H9 (cell line): ENCODE data around the gene ADGRL2. TPM values are rescaled to one million over a fixed set of nuclear protein-coding genes. Genes with fewer than 3 reads are reported as not detected.
A peak's percentile ranks its signal among the peaks of the same experiment; 100 is the strongest.

Experiments
- DNase-seq: peaks from one replicate; pipeline ENCODE4 v3.0.0-alpha.2; 2017
- H2AFZ ChIP-seq: one replicate; pipeline ENCODE4 v1.6.1; 2013; ENCODE audit warnings: mild to moderate bottlenecking, low read length, control low read depth, moderate library complexity
- H2AK5ac ChIP-seq: 2 replicates; pipeline ENCODE4 v1.6.1; 2013; ENCODE audit warnings: low read length, control low read depth, mixed read lengths; ENCODE audit not compliant: insufficient read length
- H2BK120ac ChIP-seq: one replicate; pipeline ENCODE4 v1.6.1; 2013; ENCODE audit warnings: low read depth, mild to moderate bottlenecking, low read length, control low read depth, inconsistent platforms; ENCODE audit not compliant: poor library complexity, severe bottlenecking
- H2BK12ac ChIP-seq: 2 replicates; pipeline ENCODE4 v1.6.1; 2013; ENCODE audit warnings: low read length, control low read depth, mixed read lengths, low read depth; ENCODE audit not compliant: insufficient read length
- H2BK15ac ChIP-seq: 2 replicates; pipeline ENCODE4 v1.6.1; 2013; ENCODE audit warnings: low read depth, low read length, control low read depth
- H2BK20ac ChIP-seq: one replicate; pipeline ENCODE4 v1.6.1; 2013; ENCODE audit warnings: low read depth, mild to moderate bottlenecking, low read length, control low read depth, inconsistent platforms; ENCODE audit not compliant: poor library complexity, severe bottlenecking
- H2BK5ac ChIP-seq: 2 replicates; pipeline ENCODE4 v1.6.1; 2013; ENCODE audit warnings: low read length, control low read depth, mixed read lengths; ENCODE audit not compliant: insufficient read length
- H3K14ac ChIP-seq: 2 replicates; pipeline ENCODE4 v1.6.1; 2013; ENCODE audit warnings: low read length, control low read depth; ENCODE audit not compliant: insufficient read depth
- H3K18ac ChIP-seq: 2 replicates; pipeline ENCODE4 v1.6.1; 2013; ENCODE audit warnings: low read depth, mild to moderate bottlenecking, mixed read lengths, low read length, control low read depth; ENCODE audit not compliant: insufficient read length
- H3K23ac ChIP-seq: 2 replicates; pipeline ENCODE4 v1.6.1; 2013; ENCODE audit warnings: low read length, control low read depth, mixed read lengths, low read depth; ENCODE audit not compliant: insufficient read length
- H3K23me2 ChIP-seq: 2 replicates; pipeline ENCODE4 v1.6.1; 2013; ENCODE audit warnings: low read depth, mild to moderate bottlenecking, mixed read lengths, low read length, control low read depth; ENCODE audit not compliant: insufficient read length, poor library complexity, severe bottlenecking
- H3K27ac ChIP-seq: 2 replicates; pipeline ENCODE4 v1.5.1; 2013; ENCODE audit warnings: low read length, control low read depth, mixed read lengths, low read depth; ENCODE audit not compliant: insufficient read length
- H3K27me3 ChIP-seq: 2 replicates; pipeline ENCODE4 v1.6.1; 2013; ENCODE audit warnings: low read length, control low read depth, inconsistent platforms; ENCODE audit not compliant: insufficient read depth
- H3K4ac ChIP-seq: 2 replicates; pipeline ENCODE4 v1.6.1; 2013; ENCODE audit warnings: low read depth, mild to moderate bottlenecking, control low read depth, inconsistent platforms, low read length, moderate library complexity
- H3K4me1 ChIP-seq: 2 replicates; pipeline ENCODE4 v1.6.1; 2013; ENCODE audit warnings: low read length, control low read depth, inconsistent platforms; ENCODE audit not compliant: insufficient read depth
- H3K4me2 ChIP-seq: 2 replicates; pipeline ENCODE4 v1.6.1; 2013; ENCODE audit warnings: low read length, control low read depth, mixed read lengths; ENCODE audit not compliant: insufficient read length, insufficient read depth
- H3K56ac ChIP-seq: 2 replicates; pipeline ENCODE4 v1.6.1; 2013; ENCODE audit warnings: low read depth, mild to moderate bottlenecking, mixed read lengths, low read length, control low read depth; ENCODE audit not compliant: insufficient read length
- H3K79me1 ChIP-seq: 2 replicates; pipeline ENCODE4 v1.6.1; 2013; ENCODE audit warnings: low read depth, mild to moderate bottlenecking, moderate library complexity, low read length, control low read depth, inconsistent platforms; ENCODE audit not compliant: insufficient read depth, poor library complexity, severe bottlenecking
- H3K79me2 ChIP-seq: 2 replicates; pipeline ENCODE4 v1.6.1; 2013; ENCODE audit warnings: low read length, control low read depth, inconsistent platforms; ENCODE audit not compliant: insufficient read depth
- H3K9ac ChIP-seq: 2 replicates; pipeline ENCODE4 v1.6.1; 2013; ENCODE audit warnings: low read length, control low read depth, mixed read lengths; ENCODE audit not compliant: insufficient read length; ENCODE audit errors: extremely low read depth
- H3K9me3 ChIP-seq: one replicate; pipeline ENCODE4 v1.6.1; 2013; ENCODE audit warnings: low read depth, low read length, inconsistent platforms; ENCODE audit not compliant: control insufficient read depth
- H3T11ph ChIP-seq: one replicate; pipeline ENCODE4 v1.6.1; 2013; ENCODE audit warnings: mild to moderate bottlenecking, low read length, control low read depth, inconsistent platforms
- H4K20me1 ChIP-seq: one replicate; pipeline ENCODE4 v1.6.1; 2013; ENCODE audit not compliant: control insufficient read depth, insufficient read length, insufficient read depth
- H4K5ac ChIP-seq: 2 replicates; pipeline ENCODE4 v1.6.1; 2013; ENCODE audit warnings: low read depth, mild to moderate bottlenecking, mixed read lengths, low read length, control low read depth; ENCODE audit not compliant: insufficient read length
- H4K8ac ChIP-seq: replicated peaks from 2 replicates; pipeline ENCODE4 v1.6.1; 2013; ENCODE audit warnings: low read length, control low read depth, mixed read lengths, low read depth; ENCODE audit not compliant: insufficient read length
- H4K91ac ChIP-seq: 2 replicates; pipeline ENCODE4 v1.6.1; 2013; ENCODE audit warnings: low read depth, mild to moderate bottlenecking, moderate library complexity, mixed read lengths, low read length, control low read depth; ENCODE audit not compliant: insufficient read length
- H3K27ac Mint-ChIP-seq, 3 experiments: 2 replicates in 2 of 3; 3 replicates in 1 of 3; pipeline ENCODE4 v1.8.0; 2020 to 2021; ENCODE audit warnings: mixed read lengths in 3 of 3, mild to moderate bottlenecking in 1 of 3, moderate library complexity in 1 of 3
- H3K27me3 Mint-ChIP-seq: 2 replicates; pipeline ENCODE4 v1.8.0; 2021; ENCODE audit warnings: low read depth, mild to moderate bottlenecking, moderate library complexity, mixed read lengths
- H3K36me3 Mint-ChIP-seq, 3 experiments: 2 replicates in 2 of 3; 3 replicates in 1 of 3; pipeline ENCODE4 v1.8.0; 2020 to 2021; ENCODE audit warnings: low read depth in 3 of 3, mixed read lengths in 3 of 3; ENCODE audit not compliant: insufficient read depth in 1 of 3
- H3K4me1 Mint-ChIP-seq, 2 experiments: 2 replicates each; pipeline ENCODE4 v1.8.0; 2020; ENCODE audit warnings: mixed read lengths in 2 of 2
- H3K4me3 Mint-ChIP-seq, 2 experiments: 2 replicates in 1 of 2; 3 replicates in 1 of 2; pipeline ENCODE4 v1.8.0; 2020 to 2021; ENCODE audit warnings: mild to moderate bottlenecking in 2 of 2, mixed read lengths in 2 of 2, moderate library complexity in 1 of 2
- H3K9me3 Mint-ChIP-seq, 2 experiments: 2 replicates in 1 of 2; 3 replicates in 1 of 2; pipeline ENCODE4 v1.8.0; 2020; ENCODE audit warnings: mild to moderate bottlenecking in 2 of 2, mixed read lengths in 2 of 2, moderate library complexity in 1 of 2
- WGBS: extraction: QIAGEN DNeasy Blood & Tissue Kit; methylation state at CpG from one replicate; pipeline ENCODE4 v1.1.7; 2013; ENCODE audit warnings: missing lambda C conversion rate, low lambda C conversion rate, mixed read lengths; ENCODE audit not compliant: insufficient read length; ENCODE audit errors: extremely low coverage; 5-methylcytosine and 5-hydroxymethylcytosine counted together
- total RNA-seq: library from RNA; stranded (reverse); gene quantifications from 2 replicates; pipeline ENCODE4 v1.2.1, GENCODE V29; 2021
- TF ChIP-seq, protein P1 (sequence below): fragments of 200-600 bp; sonication (generic); conservative IDR thresholded peaks from 3 replicates; pipeline ENCODE4 v1.8.0; 2021; ENCODE audit warnings: antibody characterized with exemption, mild to moderate bottlenecking

Gene ADGRL2
- total RNA-seq, 1 experiment from 2014 or later = 119 TPM

DNA sequence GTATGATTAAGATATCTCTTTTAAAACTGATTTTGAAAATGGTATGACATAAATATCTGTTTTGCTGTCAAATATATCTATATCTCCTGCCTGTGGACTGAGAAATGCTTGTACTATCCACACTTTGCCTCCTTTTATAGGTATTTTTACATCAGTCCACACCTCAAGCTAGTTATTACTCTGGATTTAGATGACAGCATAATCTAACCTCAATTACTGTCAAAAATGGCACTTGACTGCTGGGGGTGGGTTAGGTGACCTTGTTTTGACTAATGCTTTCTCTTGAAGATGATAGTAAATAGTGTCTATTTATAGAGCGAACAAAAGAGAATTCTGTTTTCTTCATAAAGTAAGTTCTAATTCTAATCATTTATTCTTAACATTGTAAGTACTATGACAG lies 9.1 kb downstream of the ADGRL2 start:
- H3K9me3 ChIP-seq = no peaks in the 10 kb centered on the region
- H4K5ac ChIP-seq = no peak overlapping the region
- no peaks in the 10 kb centered on the region for H3K9me3 Mint-ChIP-seq
- no peaks in the 10 kb centered on the region for H3K23me2 ChIP-seq
- H2AFZ ChIP-seq = no peak overlapping the region
- no peak overlapping the region for H2BK15ac ChIP-seq
- H3K14ac ChIP-seq = no peak overlapping the region
- H3K79me2 ChIP-seq = peaks cover 21% of the 10 kb centered on the region; the same call in 1 of the 2 replicates
- H2BK5ac ChIP-seq = no peak overlapping the region
- no peaks in the 10 kb centered on the region for H4K20me1 ChIP-seq
- no peaks in the 10 kb centered on the region for H3K27me3 Mint-ChIP-seq
- H3K4me1 ChIP-seq = peaks cover 2% of the 10 kb centered on the region; the same call in 1 of the 2 replicates
- H3K23ac ChIP-seq = no peak overlapping the region
- TF ChIP-seq, protein P1, sequence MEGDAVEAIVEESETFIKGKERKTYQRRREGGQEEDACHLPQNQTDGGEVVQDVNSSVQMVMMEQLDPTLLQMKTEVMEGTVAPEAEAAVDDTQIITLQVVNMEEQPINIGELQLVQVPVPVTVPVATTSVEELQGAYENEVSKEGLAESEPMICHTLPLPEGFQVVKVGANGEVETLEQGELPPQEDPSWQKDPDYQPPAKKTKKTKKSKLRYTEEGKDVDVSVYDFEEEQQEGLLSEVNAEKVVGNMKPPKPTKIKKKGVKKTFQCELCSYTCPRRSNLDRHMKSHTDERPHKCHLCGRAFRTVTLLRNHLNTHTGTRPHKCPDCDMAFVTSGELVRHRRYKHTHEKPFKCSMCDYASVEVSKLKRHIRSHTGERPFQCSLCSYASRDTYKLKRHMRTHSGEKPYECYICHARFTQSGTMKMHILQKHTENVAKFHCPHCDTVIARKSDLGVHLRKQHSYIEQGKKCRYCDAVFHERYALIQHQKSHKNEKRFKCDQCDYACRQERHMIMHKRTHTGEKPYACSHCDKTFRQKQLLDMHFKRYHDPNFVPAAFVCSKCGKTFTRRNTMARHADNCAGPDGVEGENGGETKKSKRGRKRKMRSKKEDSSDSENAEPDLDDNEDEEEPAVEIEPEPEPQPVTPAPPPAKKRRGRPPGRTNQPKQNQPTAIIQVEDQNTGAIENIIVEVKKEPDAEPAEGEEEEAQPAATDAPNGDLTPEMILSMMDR = no peak
- no peak overlapping the region; a peak in 1 of 7 replicates for H3K27ac Mint-ChIP-seq
- H3K4me1 Mint-ChIP-seq = peaks cover 65 to 68% of the 10 kb centered on the region in 2 experiments
- no peak overlapping the region for H2BK20ac ChIP-seq
- H3K4me2 ChIP-seq = no peak overlapping the region
- H3K4ac ChIP-seq = no peak overlapping the region
- H3K36me3 Mint-ChIP-seq = no peaks in the 10 kb centered on the region
- H4K91ac ChIP-seq = no peak overlapping the region
- no CpG with 5 or more reads among the region's 1 CpG for whole genome bisulfite sequencing
- H4K8ac ChIP-seq = no peak overlapping the region
- H3T11ph ChIP-seq = no peak overlapping the region
- H3K9ac ChIP-seq = no peak overlapping the region
- H3K56ac ChIP-seq = no peak overlapping the region
- H3K18ac ChIP-seq = no peak overlapping the region
- no peak for DNase-seq
- no peak overlapping the region for H2BK120ac ChIP-seq
- 0 out of 5 replicates have a peak overlapping the region, but pooled peaks of 1 of the 2 experiments have one; percentile 17 for H3K4me3 Mint-ChIP-seq
- no peaks in the 10 kb centered on the region for H3K27me3 ChIP-seq
- H3K79me1 ChIP-seq = no peaks in the 10 kb centered on the region
- no peak overlapping the region for H3K27ac ChIP-seq
- H2BK12ac ChIP-seq = no peak overlapping the region
- no peak overlapping the region for H2AK5ac ChIP-seq
